NCI-H2196 (cell line): Measurements from ENCODE around the gene POGZ.
"Not testable (repeated sequence)": the region's sequence is repeated elsewhere in the genome, so short reads cannot be mapped to it uniquely, and the experiment has no call there.

Experiments used
- DNase-seq: peaks from one replicate; lab custom pipeline; 2025; ENCODE audit not compliant: unreplicated experiment; lab: John Stamatoyannopoulos, UW

POGZ gene

DNA sequence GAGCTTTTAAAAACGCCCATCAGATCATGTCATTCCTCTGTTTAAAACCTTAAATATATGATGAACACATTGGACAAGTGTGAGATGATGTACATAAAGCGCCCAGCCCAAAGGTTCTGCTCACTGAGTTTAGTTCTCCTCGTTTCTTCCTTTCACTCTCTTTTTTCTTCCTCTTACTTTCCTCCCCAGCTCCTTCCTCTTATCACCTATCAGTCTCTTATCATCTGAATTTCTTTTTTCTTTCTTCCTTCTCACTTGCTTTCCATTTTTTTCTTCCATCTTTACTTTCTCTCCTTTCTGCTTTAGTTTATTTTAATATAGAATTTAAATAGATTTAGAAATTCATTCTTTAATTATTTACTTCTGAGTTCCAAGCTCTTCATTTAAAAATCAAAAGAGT, 17.8 kb upstream of the POGZ start:
- no peak for DNase-seq

DNA sequence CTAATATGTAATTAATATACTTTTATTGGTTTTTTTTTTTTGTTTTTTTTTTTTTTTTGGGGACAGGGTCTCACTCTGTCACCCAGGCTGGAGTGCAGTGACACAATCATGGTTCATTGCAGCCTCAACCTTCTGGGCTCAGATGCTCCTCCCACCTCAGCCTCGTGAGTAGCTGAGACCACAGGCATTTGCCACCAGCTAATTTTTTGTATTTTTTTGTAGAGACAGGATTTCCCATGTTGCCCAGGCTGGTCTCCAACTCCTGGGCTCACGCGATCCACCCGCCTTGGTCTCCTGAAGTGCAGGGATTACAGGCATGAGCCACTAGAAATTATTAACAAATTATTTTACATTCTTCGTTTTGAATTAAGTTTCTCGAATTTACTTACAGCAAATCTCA, 16.8 kb upstream of the POGZ start:
- DNase-seq: no peak

DNA sequence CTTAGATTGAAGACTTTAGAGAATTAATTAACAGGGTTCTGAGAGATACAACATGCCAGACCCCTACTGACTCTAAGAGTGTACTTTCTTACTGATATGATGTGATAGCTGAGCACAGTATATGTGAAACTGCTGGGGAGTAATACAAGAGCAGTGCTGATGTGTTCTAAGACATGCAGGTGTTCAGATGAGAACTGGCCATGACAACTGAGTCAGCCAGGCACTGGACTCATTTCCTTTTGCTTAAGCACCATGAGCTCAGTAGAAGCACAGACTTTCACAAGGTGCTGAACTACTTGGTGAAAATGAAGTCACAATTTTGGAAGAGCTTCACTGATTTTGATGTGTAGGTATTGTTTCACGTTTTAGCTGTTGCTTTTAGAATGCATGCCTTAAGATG, 15.9 kb upstream of the POGZ start:
- DNase-seq: no peak

- no peak for DNase-seq
Measured at GRCh38 chr1:151474745-151475144, 15.5 kb upstream of the POGZ start.

DNA sequence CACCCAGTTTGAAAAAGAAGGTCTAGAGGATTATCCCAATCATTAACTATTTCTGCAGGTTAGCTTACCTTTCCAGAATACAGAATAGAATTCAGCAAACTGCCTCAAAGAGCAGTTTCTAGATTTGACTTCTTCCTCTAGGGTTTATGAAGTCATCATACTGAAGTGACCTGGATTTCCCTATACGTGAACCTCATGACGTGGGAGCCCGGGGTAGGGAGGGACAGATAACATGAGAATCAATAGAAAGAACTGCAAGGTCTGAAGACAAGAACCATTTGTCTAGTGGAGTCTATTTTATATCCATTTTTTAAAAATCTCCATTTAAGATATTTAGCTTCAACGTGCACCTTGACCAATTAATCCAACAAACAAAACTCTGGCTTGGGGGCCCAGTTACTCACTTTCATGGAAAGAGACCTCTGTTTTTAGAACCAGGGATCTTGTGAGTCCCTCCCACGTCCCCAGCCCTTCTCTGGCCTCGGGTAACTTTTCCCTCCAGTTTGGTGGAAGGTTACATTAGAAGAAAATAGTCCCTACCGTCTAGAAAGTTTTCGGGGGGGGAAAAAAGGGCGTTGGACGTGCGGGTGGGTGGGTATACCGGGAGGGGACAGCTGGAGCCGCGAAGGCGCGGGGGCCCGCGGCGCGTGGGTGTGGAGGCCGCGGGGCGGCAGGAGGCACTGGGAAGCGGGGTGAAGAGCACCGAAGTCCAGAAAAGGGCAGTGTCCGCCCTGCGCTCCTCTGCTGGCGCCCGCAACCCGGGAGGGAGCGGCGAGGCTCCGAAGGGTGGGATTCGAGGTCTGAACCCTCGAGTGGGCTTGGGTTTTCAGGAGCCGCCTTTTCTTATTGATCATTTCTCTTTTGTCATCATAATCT, 13.8 kb upstream of the POGZ start:
- DNase-seq: no peak

DNA sequence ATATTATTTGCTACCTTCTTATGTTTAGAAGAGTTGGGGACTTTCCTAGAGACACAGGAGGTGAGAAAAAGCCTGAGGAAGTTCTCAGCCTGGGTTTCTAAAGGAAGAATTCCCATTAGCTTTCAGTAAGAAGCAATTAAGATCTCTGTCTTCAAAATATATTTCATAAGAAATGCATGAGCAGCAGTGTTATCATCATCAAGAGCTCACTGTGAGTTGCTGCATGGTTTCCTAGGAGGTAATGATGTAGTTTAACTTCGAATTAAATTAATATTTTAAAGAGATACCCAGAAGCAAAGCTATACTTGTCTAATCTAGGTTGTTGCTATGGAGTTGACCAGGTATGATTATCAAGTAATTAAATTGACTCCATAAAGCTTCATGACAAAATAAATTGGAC, 5.7 kb upstream of the POGZ start:
- no peak for DNase-seq

DNA sequence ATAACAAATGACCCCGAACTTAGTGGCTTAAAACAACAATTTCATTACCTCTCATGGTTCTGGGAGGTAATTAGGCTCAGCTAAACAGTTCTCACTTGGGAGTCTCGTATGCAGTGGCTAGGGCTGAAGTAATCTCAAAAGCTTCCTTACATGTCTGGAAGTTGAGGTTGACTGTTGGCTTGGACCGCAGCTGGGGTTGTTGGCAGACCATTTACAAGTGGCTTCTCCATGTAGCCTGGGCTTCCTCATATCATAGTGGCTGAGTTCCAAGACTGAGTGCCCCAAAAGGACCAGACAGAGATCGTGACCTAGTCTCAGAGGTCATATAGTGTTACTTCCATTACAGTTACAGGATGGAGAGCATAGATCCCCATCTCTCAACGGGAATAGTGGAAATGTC, 2.4 kb upstream of the POGZ start:
- DNase-seq: no peak

DNA sequence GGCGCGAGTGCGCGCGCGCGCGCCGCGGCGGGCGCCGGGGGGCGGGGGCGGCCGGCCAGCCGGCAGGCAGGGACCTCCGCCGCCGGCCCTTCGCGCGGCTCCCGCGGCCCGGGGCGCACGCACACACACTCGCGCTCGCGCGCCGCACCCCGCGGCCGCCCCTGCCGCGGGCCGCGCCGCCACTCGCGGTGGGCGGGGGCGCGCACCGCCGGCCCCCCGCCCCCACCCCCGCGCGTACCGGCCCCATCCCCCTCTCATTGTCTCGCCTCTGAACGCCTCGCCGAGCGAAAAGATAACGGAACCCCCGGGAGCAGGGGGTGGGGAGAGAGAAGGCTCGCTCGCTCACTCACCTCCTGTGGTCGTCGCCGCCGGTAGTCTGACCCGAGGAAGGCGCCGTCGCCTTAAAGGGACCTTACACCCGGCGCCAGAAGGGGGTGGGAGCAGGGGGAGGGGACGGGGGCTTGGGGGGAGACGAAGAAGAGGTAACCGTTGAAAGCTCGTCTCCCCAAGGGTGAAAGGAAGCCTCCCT, 428 bp downstream of the POGZ start:
- peak; percentile 63 for DNase-seq

- peak; percentile 77 for DNase-seq
Measured at GRCh38 chr1:151457911-151458801, 1.1 kb downstream of the POGZ start.

GRCh38 chr1:151455966-151456365, 3.3 kb downstream of the POGZ start:
- no peak for DNase-seq

GRCh38 chr1:151455231-151455630, 4.1 kb downstream of the POGZ start:
- no peak for DNase-seq

GRCh38 chr1:151447696-151448095, 11.6 kb downstream of the POGZ start:
- no peak for DNase-seq

DNA sequence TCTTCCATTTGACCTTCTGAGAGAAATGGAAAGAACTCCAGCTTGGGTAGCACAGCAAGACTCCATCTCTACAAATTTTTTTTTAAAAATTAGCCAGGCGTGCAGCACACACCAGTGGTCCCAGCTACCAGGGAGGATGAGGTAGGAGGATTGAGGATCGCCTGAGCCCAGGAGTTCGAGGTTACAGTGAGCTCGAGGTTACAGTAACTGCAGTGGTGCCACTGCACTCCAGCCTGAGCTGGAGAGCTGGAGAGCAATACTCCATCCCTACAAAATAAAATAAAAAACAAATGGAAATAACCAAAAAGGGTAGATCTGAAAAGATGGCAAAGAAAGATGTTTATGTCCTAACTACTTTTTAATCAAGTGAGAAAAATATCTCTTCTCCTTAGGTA, 14.5 kb downstream of the POGZ start:
- no peak for DNase-seq

DNA sequence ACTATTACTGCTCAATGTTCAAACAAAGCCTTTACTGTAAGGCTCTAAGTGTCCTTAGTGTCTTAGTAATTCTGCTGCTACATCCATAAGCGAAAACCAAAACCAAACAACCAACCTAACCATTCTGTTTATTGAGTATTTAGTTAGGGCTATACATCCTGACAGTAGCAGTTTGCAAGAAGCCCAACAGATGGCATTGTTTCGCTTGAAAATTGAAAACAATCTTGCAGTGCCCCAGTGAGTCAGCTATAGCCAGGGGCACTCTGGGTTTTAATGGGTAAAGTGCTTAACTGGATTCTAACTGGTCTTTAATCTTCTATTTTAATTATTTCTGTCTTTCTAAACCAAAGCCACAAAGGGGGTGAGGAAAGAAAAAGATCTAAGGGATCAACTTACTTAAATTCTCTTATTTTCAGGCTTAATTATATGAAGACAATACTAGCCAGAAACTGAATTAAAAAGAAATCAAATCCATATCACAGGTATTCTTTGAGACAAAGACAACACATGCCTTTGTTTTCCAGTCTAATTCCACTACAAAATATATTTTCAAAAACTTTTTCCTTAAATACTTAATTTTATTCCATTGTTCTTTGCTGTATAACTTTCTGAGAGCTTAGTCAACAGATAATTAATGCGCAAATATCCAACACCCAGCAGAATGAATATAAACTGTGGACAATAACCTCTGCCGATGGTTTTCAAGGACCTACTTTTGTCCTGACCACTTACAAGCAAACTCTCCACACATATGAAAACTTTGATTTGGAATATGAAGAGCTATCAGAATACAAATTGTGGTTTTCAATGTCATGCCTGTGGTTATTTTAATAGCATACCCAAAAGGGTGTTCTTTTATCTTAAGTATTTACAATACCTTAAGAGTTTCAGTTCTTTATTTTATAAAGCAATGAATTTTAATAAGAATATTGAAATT, 15.2 kb downstream of the POGZ start:
- peak; percentile 80 for DNase-seq

DNA sequence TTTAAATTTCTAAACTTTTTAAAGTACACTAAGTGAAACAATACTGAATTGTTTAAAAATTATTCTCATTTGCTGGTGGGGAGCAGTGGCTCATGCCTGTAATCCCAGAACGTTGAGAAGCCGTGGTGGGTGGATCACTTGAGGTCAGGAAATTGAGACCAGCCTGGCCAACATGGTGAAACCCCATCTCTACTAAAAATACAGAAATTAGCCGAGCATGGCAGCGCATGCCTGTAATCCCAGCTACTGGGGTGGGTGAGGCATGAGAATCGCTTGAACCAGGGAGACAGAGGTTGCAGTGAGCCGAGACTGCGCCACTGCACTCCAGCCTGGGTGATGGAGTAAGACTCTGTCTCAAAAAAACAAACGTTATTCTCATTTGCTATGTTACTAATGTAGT, 21.9 kb downstream of the POGZ start:
- not testable (repeated sequence) for DNase-seq

GRCh38 chr1:151436985-151437384, 22.3 kb downstream of the POGZ start:
- no peak for DNase-seq

- DNase-seq: no peak
Measured at GRCh38 chr1:151435174-151435573, 24.1 kb downstream of the POGZ start.

DNA sequence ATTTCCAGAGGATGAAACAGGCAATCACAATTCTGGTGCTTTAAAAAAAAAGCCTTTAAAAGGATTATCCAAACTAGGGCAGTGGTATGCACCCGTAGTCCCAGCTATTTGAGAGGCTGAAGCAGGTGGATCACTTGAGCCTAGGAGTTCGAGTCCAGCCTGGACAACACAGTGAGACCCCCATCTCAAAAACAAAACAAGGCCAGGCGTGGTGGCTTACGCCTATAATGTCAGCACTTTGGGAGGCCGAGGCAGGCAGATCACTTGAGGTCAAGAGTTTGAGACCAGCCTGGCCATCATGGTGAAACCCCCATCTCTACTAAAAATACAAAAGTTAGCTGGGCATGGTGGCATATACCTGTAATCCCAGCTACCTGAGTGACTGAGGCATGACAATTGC, 25.5 kb downstream of the POGZ start:
- not testable (repeated sequence) for DNase-seq

DNA sequence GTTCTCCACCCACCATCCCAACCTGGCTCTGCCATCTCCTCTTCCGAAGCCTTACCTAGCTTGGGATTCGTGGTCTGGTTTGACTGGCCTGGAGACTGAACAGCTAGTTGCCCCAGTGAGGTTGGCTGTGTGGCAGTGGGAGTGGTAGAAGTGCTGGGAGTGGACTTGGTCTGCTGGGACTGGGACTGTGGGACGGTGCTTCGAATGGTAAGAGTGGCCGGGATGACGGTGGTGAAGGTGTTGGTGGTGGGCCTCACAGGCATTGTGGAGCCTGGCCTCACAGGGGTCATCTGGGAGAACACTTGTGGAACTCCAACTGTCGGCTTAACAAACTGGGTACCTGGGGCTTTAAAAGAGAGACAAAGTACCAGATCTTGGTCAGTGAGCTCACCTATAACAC, 31.2 kb downstream of the POGZ start:
- no peak for DNase-seq

DNA sequence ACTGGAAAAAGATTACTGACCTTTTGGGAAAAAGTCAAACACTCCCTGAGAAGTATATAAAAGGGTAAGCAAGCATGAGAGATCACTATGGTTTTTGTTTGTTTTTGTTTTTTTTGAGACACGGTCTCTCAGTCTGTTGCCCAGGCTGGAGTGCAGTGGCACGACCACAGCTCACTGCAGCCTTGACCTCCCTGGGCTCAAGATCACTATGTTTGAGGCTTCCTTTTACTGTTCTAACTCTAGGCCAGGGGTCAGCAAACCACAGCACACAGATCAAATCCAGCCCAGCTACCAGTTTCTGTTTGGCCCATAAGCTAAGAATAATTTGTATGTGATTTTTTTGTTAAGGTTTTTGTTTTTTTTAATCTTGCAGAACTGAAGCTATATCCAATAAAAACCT, 34.2 kb downstream of the POGZ start:
- no peak for DNase-seq

DNA sequence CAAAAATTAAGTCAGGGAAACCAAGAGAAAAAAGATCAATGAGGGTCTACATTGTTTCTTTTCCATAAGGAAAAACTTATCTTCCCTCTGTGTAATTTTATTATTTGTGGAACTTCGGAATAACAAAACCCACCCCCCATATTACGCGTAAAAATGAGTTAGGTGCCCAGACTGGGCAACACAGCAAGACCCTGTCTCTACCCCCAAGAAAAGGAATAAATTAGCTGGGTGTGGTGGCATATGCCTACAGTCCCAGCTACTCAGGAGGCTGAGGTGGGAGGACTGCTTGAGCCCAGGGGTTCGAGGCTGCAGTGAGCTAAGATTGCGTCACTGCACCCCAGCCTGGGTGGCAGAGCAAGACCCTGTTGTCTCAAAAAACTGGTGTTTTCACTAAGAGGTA, 39.5 kb downstream of the POGZ start:
- DNase-seq: no peak
